AG09309 (cell line): Measurements from ENCODE around the gene TLK1.

Source experiments
- DNase-seq: peaks from one replicate; pipeline ENCODE4 v3.0.0-alpha.2; 2010; ENCODE audit warnings: low read depth
- H3K4me3 ChIP-seq: 2 replicates; pipeline ENCODE4 v1.5.1; 2011; ENCODE audit warnings: mild to moderate bottlenecking, low read depth, low read length, moderate library complexity; ENCODE audit not compliant: control insufficient read depth
- TF ChIP-seq, protein P1 (sequence below): IDR thresholded peaks from 2 replicates; pipeline ENCODE4 v1.5.1; 2011; ENCODE audit warnings: mild to moderate bottlenecking, low read depth, low read length, inconsistent platforms; ENCODE audit not compliant: insufficient read depth, control insufficient read depth; ENCODE audit errors: missing control alignments

TLK1 gene

DNA sequence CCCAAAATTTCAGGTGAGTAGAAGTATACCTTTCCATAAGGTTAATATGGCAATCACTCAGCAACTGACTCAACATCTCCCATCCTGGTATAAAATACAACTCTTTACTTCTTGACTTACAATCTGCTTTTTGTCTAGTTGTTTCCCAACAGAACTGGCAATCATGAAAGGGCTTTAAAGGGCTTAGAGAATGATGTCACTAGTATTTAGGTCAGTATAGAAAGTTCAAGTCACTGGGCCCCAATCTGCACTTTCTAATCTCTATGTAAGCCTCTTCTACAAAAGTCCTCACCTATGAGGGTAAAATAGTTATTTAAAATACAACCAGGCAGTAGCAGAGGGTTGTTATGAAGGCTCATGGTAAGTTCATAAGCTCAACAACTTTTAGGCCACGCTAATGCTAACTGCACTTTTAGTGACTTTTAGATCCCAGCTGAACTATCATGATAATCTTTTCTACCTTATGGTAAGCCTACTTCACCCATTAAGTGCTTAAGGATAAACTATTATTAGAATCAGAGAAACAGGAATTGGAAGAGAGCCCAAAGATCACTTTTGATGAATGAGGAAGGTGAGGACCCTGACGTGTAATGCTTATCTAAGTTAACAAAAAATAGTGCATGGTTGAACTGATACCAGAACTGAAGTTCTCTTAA lies 152.0 kb downstream of the TLK1 start:
- H3K4me3 ChIP-seq: no peak overlapping the region
- DNase-seq: no peak
- TF ChIP-seq, protein P1, sequence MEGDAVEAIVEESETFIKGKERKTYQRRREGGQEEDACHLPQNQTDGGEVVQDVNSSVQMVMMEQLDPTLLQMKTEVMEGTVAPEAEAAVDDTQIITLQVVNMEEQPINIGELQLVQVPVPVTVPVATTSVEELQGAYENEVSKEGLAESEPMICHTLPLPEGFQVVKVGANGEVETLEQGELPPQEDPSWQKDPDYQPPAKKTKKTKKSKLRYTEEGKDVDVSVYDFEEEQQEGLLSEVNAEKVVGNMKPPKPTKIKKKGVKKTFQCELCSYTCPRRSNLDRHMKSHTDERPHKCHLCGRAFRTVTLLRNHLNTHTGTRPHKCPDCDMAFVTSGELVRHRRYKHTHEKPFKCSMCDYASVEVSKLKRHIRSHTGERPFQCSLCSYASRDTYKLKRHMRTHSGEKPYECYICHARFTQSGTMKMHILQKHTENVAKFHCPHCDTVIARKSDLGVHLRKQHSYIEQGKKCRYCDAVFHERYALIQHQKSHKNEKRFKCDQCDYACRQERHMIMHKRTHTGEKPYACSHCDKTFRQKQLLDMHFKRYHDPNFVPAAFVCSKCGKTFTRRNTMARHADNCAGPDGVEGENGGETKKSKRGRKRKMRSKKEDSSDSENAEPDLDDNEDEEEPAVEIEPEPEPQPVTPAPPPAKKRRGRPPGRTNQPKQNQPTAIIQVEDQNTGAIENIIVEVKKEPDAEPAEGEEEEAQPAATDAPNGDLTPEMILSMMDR: no peak

DNA sequence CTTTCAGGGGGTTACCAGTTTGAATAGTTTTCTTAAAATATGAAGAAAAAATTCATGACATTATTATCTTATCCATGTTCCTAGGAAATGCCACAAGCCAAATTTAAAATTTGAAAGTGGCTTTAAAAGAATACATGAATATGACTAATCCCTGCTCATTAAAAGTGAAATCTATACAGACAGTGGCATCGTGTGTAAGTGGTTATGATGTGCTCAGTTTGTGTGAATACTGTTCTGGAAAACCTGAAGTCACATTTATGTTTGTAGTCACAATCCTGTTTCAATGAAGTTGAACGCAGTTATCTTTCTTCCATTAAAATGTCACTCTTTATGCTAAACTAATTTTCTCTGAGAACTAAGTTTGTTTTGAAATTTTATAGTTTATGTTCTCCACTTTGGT lies 155.9 kb downstream of the TLK1 start:
- H3K4me3 ChIP-seq: no peak overlapping the region
- TF ChIP-seq, protein P1: no peak

DNA sequence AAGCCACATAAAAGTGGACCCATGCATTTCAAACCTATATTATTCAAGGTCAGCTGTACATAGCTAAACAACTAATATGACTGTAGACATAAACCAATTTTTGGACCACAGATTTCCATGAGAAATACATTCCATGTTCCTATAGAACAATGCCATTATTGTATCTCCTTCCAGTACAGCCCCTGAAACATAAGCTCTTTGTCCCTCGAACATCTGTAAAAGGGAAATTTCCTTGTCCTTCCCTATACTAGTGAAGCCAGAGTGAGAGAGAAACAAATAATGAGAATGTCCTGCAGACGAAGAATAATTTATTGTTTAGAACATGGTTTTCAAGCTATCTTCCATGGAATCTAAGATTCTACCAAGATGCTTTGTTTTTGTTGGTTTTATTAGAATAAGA lies 156.3 kb downstream of the TLK1 start:
- H3K4me3 ChIP-seq: no peak overlapping the region
- TF ChIP-seq, protein P1: no peak
- DNase-seq: no peak

More for the DNA sequence above, 155.9 kb downstream of the TLK1 start:
- no peak for DNase-seq

DNA sequence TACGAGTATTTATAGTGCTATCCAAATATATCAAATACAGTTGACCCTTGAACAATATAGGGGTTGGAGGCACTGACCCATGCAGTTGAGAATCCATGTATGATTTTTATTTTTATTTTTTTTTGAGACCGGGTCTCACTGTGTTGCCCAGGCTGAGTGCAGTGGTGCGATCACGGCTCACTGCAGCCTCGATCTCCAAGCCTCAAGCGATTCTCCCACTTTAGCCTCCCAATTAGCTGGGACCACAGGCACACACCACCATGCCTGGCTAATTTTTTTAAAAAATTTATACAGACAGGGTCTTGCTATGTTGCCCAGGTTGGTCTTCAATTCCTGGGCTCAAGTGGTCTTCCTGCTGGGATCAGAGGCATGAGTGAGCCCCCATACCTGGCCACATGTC lies 161.0 kb downstream of the TLK1 start:
- TF ChIP-seq, protein P1: no peak
- no peak overlapping the region for H3K4me3 ChIP-seq
- DNase-seq: no peak

DNA sequence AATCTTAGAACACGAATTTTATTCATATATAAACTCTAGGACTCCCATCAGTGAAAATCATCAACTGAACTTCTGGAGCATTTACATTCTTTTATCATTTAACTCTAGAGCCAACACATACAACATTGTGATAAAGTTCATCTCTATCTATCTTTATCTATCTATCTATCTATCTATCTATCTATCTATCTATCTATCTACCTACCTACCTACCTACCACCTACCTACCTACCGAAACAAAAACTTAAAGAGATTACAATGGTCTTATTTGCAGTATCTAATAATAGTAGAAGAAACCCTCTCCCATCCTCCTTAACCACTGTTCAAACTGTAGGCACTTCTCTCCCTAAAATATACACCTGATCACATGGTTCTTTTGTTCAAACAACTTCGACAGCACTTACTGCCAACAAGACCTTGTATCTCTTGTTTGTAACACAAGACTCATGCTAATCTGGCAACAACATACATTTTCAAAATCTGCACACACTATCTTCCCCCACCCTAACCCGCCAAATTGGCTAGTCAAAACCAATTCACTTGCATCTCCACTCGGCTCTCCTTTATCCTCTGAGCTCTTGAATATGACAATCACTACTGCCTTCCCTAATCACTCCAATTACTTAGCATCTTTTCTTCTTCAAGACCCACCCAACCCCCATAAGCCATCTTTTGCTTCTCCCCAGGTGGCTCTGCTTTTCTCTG lies 162.6 kb downstream of the TLK1 start:
- TF ChIP-seq, protein P1: no peak
- H3K4me3 ChIP-seq: no peak overlapping the region
- no peak for DNase-seq

DNA sequence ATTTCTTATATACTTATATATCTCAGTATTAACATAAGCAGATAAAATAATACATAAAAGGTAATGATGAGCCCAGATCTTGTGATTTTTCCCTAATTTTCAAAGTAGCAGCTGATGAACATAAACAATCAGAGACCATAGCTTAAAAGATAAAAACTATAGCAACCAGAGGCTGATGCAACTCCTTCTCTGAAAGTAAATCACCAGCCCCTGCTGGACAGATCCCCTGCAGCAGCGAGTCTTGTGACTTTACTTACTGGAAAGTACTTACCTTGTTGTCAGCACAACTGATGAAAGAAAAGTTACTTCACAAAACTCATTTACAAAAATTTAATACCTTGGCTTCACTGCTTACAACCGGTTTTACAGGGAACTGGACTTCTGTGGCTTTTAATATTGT lies 164.4 kb downstream of the TLK1 start:
- no peak overlapping the region for H3K4me3 ChIP-seq
- no peak for DNase-seq
- TF ChIP-seq, protein P1: no peak
